ENCODE data around the gene SPOP.

DNA sequence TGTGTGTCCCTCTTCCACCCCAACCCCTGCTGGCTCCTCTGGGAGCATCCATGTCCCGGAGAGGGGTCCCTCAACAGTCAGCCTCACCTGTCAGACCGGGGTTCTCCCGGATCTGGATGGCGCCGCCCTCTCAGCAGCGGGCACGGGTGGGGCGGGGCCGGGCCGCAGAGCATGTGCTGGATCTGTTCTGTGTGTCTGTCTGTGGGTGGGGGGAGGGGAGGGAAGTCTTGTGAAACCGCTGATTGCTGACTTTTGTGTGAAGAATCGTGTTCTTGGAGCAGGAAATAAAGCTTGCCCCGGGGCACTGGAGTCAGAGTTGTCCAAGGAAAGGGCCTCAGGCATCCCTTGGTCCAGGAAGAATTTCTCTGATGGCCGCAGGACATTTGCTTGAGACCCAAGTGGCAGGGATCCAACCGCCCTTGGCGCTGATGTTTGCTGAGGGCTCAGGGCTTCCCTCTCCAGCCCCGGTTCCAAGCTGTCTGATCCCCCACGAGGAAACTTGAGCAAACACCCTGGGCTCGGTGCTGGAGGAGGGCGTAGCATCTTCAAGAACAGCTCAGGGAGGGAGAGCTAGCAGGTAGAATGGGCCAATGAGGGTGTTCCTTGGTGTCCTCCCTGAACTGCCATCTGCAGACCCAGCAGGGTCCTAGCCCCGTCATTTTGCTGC, 97.7 kb downstream of the SPOP start:
- no peak for TF ChIP-seq ZBTB21 (tag by site-specific recombination; IDR thresholded peaks at IDR 0.05)
- TF ChIP-seq, protein P1, sequence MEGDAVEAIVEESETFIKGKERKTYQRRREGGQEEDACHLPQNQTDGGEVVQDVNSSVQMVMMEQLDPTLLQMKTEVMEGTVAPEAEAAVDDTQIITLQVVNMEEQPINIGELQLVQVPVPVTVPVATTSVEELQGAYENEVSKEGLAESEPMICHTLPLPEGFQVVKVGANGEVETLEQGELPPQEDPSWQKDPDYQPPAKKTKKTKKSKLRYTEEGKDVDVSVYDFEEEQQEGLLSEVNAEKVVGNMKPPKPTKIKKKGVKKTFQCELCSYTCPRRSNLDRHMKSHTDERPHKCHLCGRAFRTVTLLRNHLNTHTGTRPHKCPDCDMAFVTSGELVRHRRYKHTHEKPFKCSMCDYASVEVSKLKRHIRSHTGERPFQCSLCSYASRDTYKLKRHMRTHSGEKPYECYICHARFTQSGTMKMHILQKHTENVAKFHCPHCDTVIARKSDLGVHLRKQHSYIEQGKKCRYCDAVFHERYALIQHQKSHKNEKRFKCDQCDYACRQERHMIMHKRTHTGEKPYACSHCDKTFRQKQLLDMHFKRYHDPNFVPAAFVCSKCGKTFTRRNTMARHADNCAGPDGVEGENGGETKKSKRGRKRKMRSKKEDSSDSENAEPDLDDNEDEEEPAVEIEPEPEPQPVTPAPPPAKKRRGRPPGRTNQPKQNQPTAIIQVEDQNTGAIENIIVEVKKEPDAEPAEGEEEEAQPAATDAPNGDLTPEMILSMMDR (tag by site-specific recombination; IDR thresholded peaks at IDR 0.05) = no peak
- no peak for TF ChIP-seq ZNF510 (tag by site-specific recombination; IDR thresholded peaks at IDR 0.05; ENCODE audit: insufficient replicate concordance)
- no peak for TF ChIP-seq KLF9 (tag by site-specific recombination; IDR thresholded peaks at IDR 0.05; ENCODE audit: low read depth)
- TF ChIP-seq ZNF621 (tag by site-specific recombination; IDR thresholded peaks at IDR 0.05) = no peak
- TF ChIP-seq, protein P2, sequence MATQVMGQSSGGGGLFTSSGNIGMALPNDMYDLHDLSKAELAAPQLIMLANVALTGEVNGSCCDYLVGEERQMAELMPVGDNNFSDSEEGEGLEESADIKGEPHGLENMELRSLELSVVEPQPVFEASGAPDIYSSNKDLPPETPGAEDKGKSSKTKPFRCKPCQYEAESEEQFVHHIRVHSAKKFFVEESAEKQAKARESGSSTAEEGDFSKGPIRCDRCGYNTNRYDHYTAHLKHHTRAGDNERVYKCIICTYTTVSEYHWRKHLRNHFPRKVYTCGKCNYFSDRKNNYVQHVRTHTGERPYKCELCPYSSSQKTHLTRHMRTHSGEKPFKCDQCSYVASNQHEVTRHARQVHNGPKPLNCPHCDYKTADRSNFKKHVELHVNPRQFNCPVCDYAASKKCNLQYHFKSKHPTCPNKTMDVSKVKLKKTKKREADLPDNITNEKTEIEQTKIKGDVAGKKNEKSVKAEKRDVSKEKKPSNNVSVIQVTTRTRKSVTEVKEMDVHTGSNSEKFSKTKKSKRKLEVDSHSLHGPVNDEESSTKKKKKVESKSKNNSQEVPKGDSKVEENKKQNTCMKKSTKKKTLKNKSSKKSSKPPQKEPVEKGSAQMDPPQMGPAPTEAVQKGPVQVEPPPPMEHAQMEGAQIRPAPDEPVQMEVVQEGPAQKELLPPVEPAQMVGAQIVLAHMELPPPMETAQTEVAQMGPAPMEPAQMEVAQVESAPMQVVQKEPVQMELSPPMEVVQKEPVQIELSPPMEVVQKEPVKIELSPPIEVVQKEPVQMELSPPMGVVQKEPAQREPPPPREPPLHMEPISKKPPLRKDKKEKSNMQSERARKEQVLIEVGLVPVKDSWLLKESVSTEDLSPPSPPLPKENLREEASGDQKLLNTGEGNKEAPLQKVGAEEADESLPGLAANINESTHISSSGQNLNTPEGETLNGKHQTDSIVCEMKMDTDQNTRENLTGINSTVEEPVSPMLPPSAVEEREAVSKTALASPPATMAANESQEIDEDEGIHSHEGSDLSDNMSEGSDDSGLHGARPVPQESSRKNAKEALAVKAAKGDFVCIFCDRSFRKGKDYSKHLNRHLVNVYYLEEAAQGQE (tag by site-specific recombination; IDR thresholded peaks at IDR 0.05) = no peak
- TF ChIP-seq ZNF585B (tag by site-specific recombination; IDR thresholded peaks at IDR 0.05) = no peak
- TF ChIP-seq, protein P3, sequence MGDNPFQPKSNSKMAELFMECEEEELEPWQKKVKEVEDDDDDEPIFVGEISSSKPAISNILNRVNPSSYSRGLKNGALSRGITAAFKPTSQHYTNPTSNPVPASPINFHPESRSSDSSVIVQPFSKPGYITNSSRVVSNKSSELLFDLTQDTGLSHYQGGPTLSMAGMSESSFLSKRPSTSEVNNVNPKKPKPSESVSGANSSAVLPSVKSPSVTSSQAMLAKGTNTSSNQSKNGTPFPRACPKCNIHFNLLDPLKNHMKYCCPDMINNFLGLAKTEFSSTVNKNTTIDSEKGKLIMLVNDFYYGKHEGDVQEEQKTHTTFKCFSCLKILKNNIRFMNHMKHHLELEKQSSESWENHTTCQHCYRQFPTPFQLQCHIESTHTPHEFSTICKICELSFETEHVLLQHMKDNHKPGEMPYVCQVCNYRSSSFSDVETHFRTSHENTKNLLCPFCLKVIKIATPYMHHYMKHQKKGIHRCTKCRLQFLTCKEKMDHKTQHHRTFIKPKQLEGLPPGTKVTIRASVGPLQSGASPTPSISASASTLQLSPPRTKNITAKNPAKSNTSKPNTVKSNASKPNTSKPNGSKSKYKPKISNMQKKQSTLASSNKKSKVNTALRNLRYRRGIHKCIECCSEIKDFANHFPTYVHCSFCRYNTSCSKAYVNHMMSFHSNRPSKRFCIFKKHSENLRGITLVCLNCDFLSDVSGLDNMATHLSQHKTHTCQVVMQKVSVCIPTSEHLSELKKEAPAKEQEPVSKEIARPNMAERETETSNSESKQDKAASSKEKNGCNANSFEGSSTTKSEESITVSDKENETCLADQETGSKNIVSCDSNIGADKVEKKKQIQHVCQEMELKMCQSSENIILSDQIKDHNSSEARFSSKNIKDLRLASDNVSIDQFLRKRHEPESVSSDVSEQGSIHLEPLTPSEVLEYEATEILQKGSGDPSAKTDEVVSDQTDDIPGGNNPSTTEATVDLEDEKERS (tag by site-specific recombination; IDR thresholded peaks at IDR 0.05) = no peak
- TF ChIP-seq, protein P4, sequence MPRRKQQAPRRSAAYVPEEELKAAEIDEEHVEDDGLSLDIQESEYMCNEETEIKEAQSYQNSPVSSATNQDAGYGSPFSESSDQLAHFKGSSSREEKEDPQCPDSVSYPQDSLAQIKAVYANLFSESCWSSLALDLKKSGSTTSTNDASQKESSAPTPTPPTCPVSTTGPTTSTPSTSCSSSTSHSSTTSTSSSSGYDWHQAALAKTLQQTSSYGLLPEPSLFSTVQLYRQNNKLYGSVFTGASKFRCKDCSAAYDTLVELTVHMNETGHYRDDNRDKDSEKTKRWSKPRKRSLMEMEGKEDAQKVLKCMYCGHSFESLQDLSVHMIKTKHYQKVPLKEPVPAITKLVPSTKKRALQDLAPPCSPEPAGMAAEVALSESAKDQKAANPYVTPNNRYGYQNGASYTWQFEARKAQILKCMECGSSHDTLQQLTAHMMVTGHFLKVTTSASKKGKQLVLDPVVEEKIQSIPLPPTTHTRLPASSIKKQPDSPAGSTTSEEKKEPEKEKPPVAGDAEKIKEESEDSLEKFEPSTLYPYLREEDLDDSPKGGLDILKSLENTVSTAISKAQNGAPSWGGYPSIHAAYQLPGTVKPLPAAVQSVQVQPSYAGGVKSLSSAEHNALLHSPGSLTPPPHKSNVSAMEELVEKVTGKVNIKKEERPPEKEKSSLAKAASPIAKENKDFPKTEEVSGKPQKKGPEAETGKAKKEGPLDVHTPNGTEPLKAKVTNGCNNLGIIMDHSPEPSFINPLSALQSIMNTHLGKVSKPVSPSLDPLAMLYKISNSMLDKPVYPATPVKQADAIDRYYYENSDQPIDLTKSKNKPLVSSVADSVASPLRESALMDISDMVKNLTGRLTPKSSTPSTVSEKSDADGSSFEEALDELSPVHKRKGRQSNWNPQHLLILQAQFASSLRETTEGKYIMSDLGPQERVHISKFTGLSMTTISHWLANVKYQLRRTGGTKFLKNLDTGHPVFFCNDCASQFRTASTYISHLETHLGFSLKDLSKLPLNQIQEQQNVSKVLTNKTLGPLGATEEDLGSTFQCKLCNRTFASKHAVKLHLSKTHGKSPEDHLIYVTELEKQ (tag by site-specific recombination; IDR thresholded peaks at IDR 0.05; ENCODE audit: borderline replicate concordance) = no peak
- TF ChIP-seq ZFP37 (tag by site-specific recombination; IDR thresholded peaks at IDR 0.05) = no peak
- no peak for TF ChIP-seq SALL2 (tag by site-specific recombination; IDR thresholded peaks at IDR 0.05; ENCODE audit: borderline replicate concordance)
